MM.1S (cell line): ENCODE measurements around the gene C10orf53.

Experiments used
- DNase-seq: peaks from one replicate; pipeline ENCODE4 v3.0.0-alpha.2; 2015
- H2AFZ ChIP-seq: fragments of 300-600 bp; sonication (generic); 2 replicates; pipeline ENCODE4 v1.6.0; 2016; ENCODE audit warnings: antibody characterized with exemption, low read length
- H3F3A ChIP-seq: fragments of 300-600 bp; sonication (generic); 2 replicates; pipeline ENCODE4 v1.6.1; 2016; ENCODE audit warnings: mild to moderate bottlenecking, antibody characterized with exemption, low read length, moderate library complexity, mixed read lengths; ENCODE audit not compliant: insufficient read depth
- H3K27ac ChIP-seq: fragments of 300-600 bp; sonication (generic); 2 replicates; pipeline ENCODE4 v1.5.1; 2016; ENCODE audit warnings: mild to moderate bottlenecking, low read length
- H3K27me3 ChIP-seq: fragments of 300-600 bp; sonication (generic); replicated peaks from 2 replicates; pipeline ENCODE4 v1.6.0; 2016; ENCODE audit warnings: low read length; ENCODE audit not compliant: insufficient read depth
- H3K36me3 ChIP-seq: fragments of 300-600 bp; sonication (generic); replicated peaks from 2 replicates; pipeline ENCODE4 v1.6.1; 2016; ENCODE audit warnings: mild to moderate bottlenecking, low read length, mixed read lengths; ENCODE audit not compliant: insufficient read depth
- H3K4me1 ChIP-seq: fragments of 300-600 bp; sonication (generic); 2 replicates; pipeline ENCODE4 v1.6.1; 2016; ENCODE audit warnings: low read length, mixed read lengths
- H3K4me2 ChIP-seq: fragments of 300-600 bp; sonication (generic); 2 replicates; pipeline ENCODE4 v1.6.0; 2016; ENCODE audit warnings: low read depth, low read length
- H3K4me3 ChIP-seq: fragments of 300-600 bp; sonication (generic); 2 replicates; pipeline ENCODE4 v1.5.1; 2016; ENCODE audit warnings: low read length, mixed read lengths
- H3K79me2 ChIP-seq: fragments of 300-600 bp; sonication (generic); 2 replicates; pipeline ENCODE4 v1.6.1; 2016; ENCODE audit warnings: mixed run types, low read length, mixed read lengths
- H3K9ac ChIP-seq: fragments of 300-600 bp; sonication (generic); 2 replicates; pipeline ENCODE4 v1.6.1; 2016; ENCODE audit warnings: low read length, mixed read lengths
- H3K9me2 ChIP-seq: fragments of 300-600 bp; sonication (generic); replicated peaks from 2 replicates; pipeline ENCODE4 v1.6.1; 2016; ENCODE audit warnings: mild to moderate bottlenecking, low read length, mixed read lengths; ENCODE audit not compliant: insufficient read depth
- H3K9me3 ChIP-seq: fragments of 300-600 bp; sonication (generic); replicated peaks from 2 replicates; pipeline ENCODE4 v1.6.1; 2016; ENCODE audit warnings: mild to moderate bottlenecking, low read length, mixed read lengths; ENCODE audit not compliant: insufficient read depth
- H4K20me1 ChIP-seq: fragments of 300-600 bp; sonication (generic); 2 replicates; pipeline ENCODE4 v1.6.1; 2016; ENCODE audit warnings: mild to moderate bottlenecking, low read length, moderate library complexity, mixed read lengths; ENCODE audit not compliant: insufficient read depth
- EZH2 ChIP-seq: fragments of 300-600 bp; sonication (generic); optimal IDR thresholded peaks from 2 replicates; pipeline ENCODE3; 2017; ENCODE audit warnings: low read depth, mild to moderate bottlenecking, antibody characterized with exemption, low read length, mixed read lengths
- EZH2phosphoT487 ChIP-seq: fragments of 300-600 bp; sonication (generic); IDR thresholded peaks from 2 replicates; pipeline ENCODE4 v1.6.1; 2018; ENCODE audit warnings: antibody characterized with exemption, low read length
- TF ChIP-seq, protein P1 (sequence below): fragments of 300-600 bp; sonication (generic); IDR thresholded peaks from 2 replicates; pipeline ENCODE4 v1.5.1; 2016; ENCODE audit warnings: antibody characterized with exemption, low read length, mixed read lengths

C10orf53 gene

GRCh38 chr10:49663596-49663995 is 15.9 kb upstream of the C10orf53 start:
- H3K4me1 ChIP-seq, result no peaks in the 10 kb centered on the region
- no peak for DNase-seq
- H2AFZ ChIP-seq, result no peak overlapping the region
- no peaks in the 10 kb centered on the region for H4K20me1 ChIP-seq
- no peaks in the 10 kb centered on the region for H3F3A ChIP-seq
- no peaks in the 10 kb centered on the region for H3K27me3 ChIP-seq
- H3K36me3 ChIP-seq, result no peaks in the 10 kb centered on the region
- no peak overlapping the region for H3K9ac ChIP-seq
- H3K4me3 ChIP-seq, result no peak overlapping the region
- H3K9me2 ChIP-seq, result no peaks in the 10 kb centered on the region
- no peaks in the 10 kb centered on the region for H3K9me3 ChIP-seq
- TF ChIP-seq EZH2, result no peak
- no peak overlapping the region for H3K27ac ChIP-seq
- H3K79me2 ChIP-seq, result no peaks in the 10 kb centered on the region
- H3K4me2 ChIP-seq, result no peak overlapping the region

DNA sequence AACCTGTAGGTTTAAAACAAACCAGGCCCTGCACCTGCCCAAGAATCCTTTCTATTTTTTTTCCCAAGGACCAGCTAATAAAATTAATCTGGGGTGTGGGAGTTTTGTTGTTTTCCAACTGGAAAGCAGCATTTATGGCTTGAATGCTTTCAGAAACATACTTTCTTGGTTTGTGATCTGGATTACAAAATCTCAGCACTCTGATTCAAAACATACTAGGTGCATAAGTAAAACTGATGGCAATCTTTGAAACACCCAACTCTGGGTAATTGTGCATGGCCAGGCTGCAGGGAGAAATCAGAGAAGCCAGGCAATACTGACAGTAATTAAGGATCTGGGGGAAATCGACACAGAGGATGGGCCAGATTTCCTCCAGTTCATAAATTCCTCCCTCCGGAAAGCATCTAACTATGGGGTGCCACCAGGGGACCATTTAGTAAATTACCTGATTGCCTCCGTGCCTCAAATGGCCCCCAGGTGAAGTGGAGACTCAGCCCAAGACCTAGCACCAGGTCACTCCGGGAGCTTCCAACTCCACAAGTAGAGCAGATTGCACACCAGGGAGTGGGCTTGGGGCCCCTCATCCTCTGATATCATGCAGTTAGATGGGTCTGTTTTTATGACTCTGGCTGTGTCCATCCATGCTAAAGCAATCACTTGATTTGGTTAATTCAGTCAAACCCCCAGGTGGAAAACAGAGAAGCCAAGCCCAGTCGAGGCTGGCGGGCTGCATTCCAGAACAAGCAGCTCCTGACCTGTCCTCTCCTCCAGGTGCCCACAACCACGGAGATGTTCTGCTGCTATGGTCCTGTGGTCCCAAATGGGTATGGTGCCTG is 15.2 kb upstream of the C10orf53 start:
- Histone ChIP-seq H3K27ac (no peak overlapping the region), H3K9ac (no peak overlapping the region), H2AFZ (no peak overlapping the region), H3F3A (no peaks in the 10 kb centered on the region), H3K9me2 (no peaks in the 10 kb centered on the region), H3K27me3 (no peaks in the 10 kb centered on the region), H3K79me2 (no peaks in the 10 kb centered on the region), H3K36me3 (no peaks in the 10 kb centered on the region), H3K4me1 (no peaks in the 10 kb centered on the region), H3K4me2 (no peak overlapping the region), H3K4me3 (no peak overlapping the region), H3K9me3 (no peaks in the 10 kb centered on the region), H4K20me1 (no peaks in the 10 kb centered on the region)
- TF ChIP-seq EZH2 (no peak), EZH2phosphoT487 (no peak)
- TF ChIP-seq, protein P1, sequence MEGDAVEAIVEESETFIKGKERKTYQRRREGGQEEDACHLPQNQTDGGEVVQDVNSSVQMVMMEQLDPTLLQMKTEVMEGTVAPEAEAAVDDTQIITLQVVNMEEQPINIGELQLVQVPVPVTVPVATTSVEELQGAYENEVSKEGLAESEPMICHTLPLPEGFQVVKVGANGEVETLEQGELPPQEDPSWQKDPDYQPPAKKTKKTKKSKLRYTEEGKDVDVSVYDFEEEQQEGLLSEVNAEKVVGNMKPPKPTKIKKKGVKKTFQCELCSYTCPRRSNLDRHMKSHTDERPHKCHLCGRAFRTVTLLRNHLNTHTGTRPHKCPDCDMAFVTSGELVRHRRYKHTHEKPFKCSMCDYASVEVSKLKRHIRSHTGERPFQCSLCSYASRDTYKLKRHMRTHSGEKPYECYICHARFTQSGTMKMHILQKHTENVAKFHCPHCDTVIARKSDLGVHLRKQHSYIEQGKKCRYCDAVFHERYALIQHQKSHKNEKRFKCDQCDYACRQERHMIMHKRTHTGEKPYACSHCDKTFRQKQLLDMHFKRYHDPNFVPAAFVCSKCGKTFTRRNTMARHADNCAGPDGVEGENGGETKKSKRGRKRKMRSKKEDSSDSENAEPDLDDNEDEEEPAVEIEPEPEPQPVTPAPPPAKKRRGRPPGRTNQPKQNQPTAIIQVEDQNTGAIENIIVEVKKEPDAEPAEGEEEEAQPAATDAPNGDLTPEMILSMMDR, result no peak
- DNase-seq, result no peak

- H3K4me2 ChIP-seq, result no peak overlapping the region
- H3K9ac ChIP-seq, result no peak overlapping the region
- H3K36me3 ChIP-seq, result no peaks in the 10 kb centered on the region
- no peaks in the 10 kb centered on the region for H3K9me2 ChIP-seq
- H3K4me1 ChIP-seq, result no peaks in the 10 kb centered on the region
- DNase-seq, result no peak
- no peak overlapping the region for H3K27ac ChIP-seq
- H2AFZ ChIP-seq, result no peak overlapping the region
- no peak overlapping the region for H3K4me3 ChIP-seq
- no peaks in the 10 kb centered on the region for H3K27me3 ChIP-seq
- no peak for TF ChIP-seq EZH2
- no peak for TF ChIP-seq EZH2phosphoT487
- TF ChIP-seq, protein P1, result no peak
- no peaks in the 10 kb centered on the region for H3K9me3 ChIP-seq
- H3K79me2 ChIP-seq, result no peaks in the 10 kb centered on the region
- H4K20me1 ChIP-seq, result no peaks in the 10 kb centered on the region
- no peaks in the 10 kb centered on the region for H3F3A ChIP-seq
Measured at GRCh38 chr10:49664842-49665355, 14.6 kb upstream of the C10orf53 start.
